GM19043 (cell line): ENCODE measurements around the gene ALPI.

Experiments
- ATAC-seq: cut with Tn5 transposase; IDR thresholded peaks from one replicate; pipeline ENCODE4 v1.9.1; 2021; ENCODE audit warnings: low read depth; ENCODE audit not compliant: unreplicated experiment

ALPI gene

GRCh38 chr2:232458661-232459418 is 2.9 kb downstream of the ALPI start:
- ATAC-seq, result no peak

GRCh38 chr2:232459419-232460035 is 3.6 kb downstream of the ALPI start:
- ATAC-seq, result no peak

- no peak for ATAC-seq
Observed at GRCh38 chr2:232460171-232460570, 4.2 kb downstream of the ALPI start.

GRCh38 chr2:232463701-232464543 is 8.0 kb downstream of the ALPI start:
- no peak for ATAC-seq

GRCh38 chr2:232464544-232464885 is 8.6 kb downstream of the ALPI start:
- no peak for ATAC-seq

- no peak for ATAC-seq
Observed at GRCh38 chr2:232465061-232465460, 9.1 kb downstream of the ALPI start.

- ATAC-seq, result no peak
Observed at GRCh38 chr2:232466221-232466620, 10.3 kb downstream of the ALPI start.

GRCh38 chr2:232473467-232473890 is 17.5 kb downstream of the ALPI start:
- ATAC-seq, result no peak

- no peak for ATAC-seq
Observed at GRCh38 chr2:232476045-232476444, 20.1 kb downstream of the ALPI start.

- no peak for ATAC-seq
Observed at GRCh38 chr2:232476791-232477190, 20.8 kb downstream of the ALPI start.

- no peak for ATAC-seq
Observed at GRCh38 chr2:232477751-232478510, 22.0 kb downstream of the ALPI start.

- no peak for ATAC-seq
Observed at GRCh38 chr2:232478571-232479340, 22.8 kb downstream of the ALPI start.

GRCh38 chr2:232479341-232480200 is 23.6 kb downstream of the ALPI start:
- ATAC-seq, result no peak

GRCh38 chr2:232480201-232481190 is 24.5 kb downstream of the ALPI start:
- ATAC-seq, result no peak

GRCh38 chr2:232481322-232482140 is 25.6 kb downstream of the ALPI start:
- ATAC-seq, result no peak

GRCh38 chr2:232482301-232483238 is 26.6 kb downstream of the ALPI start:
- ATAC-seq, result no peak
